GM12865 (cell line): ENCODE results near the gene FAM89A.

ENCODE experiments used
- DNase-seq: peaks from one replicate; pipeline ENCODE4 v3.0.0; 2010; ENCODE audit warnings: low read depth
- H3K4me3 ChIP-seq: 2 replicates; pipeline ENCODE4 v1.5.1; 2011; ENCODE audit warnings: mild to moderate bottlenecking, low read depth, low read length, control low read depth
- CTCF ChIP-seq: IDR thresholded peaks from 2 replicates; pipeline ENCODE4 v1.5.1; 2011; ENCODE audit warnings: low read length, control low read depth, low read depth, inconsistent platforms; ENCODE audit not compliant: insufficient read depth; ENCODE audit errors: missing control alignments

The FAM89A gene

GRCh38 chr1:231074046-231074445 is 34.0 kb upstream of the FAM89A start:
- DNase-seq, result no peak
- no peak overlapping the region for H3K4me3 ChIP-seq
- TF ChIP-seq CTCF, result no peak

GRCh38 chr1:231073331-231073730 is 33.3 kb upstream of the FAM89A start:
- DNase-seq, result no peak
- no peak overlapping the region for H3K4me3 ChIP-seq
- TF ChIP-seq CTCF, result no peak

GRCh38 chr1:231072502-231073094 is 32.5 kb upstream of the FAM89A start:
- no peak for TF ChIP-seq CTCF
- no peak for DNase-seq
- no peak overlapping the region for H3K4me3 ChIP-seq

- no peak for DNase-seq
- no peak overlapping the region for H3K4me3 ChIP-seq
- no peak for TF ChIP-seq CTCF
Observed at GRCh38 chr1:231072041-231072440, 32.0 kb upstream of the FAM89A start.

GRCh38 chr1:231070758-231071444 is 30.8 kb upstream of the FAM89A start:
- no peak overlapping the region for H3K4me3 ChIP-seq
- DNase-seq, result no peak
- TF ChIP-seq CTCF, result no peak

- no peak overlapping the region for H3K4me3 ChIP-seq
- no peak for TF ChIP-seq CTCF
- no peak for DNase-seq
Observed at GRCh38 chr1:231069333-231069732, 29.3 kb upstream of the FAM89A start.

- no peak overlapping the region for H3K4me3 ChIP-seq
- DNase-seq, result no peak
- TF ChIP-seq CTCF, result no peak
Observed at GRCh38 chr1:231068762-231069161, 28.7 kb upstream of the FAM89A start.
